Measurements from ENCODE around the gene EPB41L5. TPM values are rescaled to one million over a fixed set of nuclear protein-coding genes. Genes with fewer than 3 reads are reported as not detected.
"Not testable (repeated sequence)": the region's sequence is repeated elsewhere in the genome, so short reads cannot be mapped to it uniquely, and the experiment has no call there.

EPB41L5 gene
- total RNA-seq, 2 donors from 2014 or later = 44.9 to 51.0 TPM

DNA sequence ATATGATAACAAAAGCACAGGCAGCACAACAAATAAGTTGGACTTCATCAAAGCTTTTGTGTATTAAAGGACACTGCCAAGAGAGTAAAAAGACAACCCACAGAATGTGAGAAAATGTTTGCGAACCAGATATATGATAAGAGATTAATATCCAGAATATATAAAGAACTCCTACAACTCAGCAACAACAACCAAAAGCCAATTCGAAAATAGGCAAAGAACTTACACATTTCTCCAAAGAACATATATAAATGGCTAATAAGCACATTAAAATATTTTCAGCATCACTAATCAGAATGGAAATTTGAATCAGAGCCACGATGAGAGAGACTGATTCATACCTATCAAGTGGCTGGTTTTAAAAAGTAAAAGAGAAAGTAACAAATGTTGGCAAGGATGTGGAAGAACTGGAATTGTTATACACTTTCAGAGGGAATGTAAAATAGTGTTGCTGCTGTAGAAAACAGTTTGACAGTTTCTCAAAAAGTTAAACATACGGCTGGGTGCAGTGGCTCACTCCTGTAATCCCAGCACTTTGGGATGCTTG, 25.2 kb downstream of the EPB41L5 start:
- no peaks in the 10 kb centered on the region for H3K9me3 ChIP-seq (ENCODE audit: control insufficient read depth, low read length)
- Mint-ChIP-seq H3K36me3 (ENCODE audit: low read depth) (peaks cover 16% of the 10 kb centered on the region), H3K4me3 (no peak overlapping the region), H3K27me3 (ENCODE audit: insufficient read depth) (no peaks in the 10 kb centered on the region), H3K9me3 (peaks cover 4% of the 10 kb centered on the region), H3K4me1 (peaks cover 7% of the 10 kb centered on the region), H3K27ac (no peak overlapping the region)
- WGBS, 2 experiments (ENCODE audit: insufficient coverage in 1 of 2, insufficient read length in 1 of 2) = 94% methylated on average over 3 of the region's 4 CpGs
- H3K4me1 ChIP-seq (ENCODE audit: control insufficient read depth, insufficient read depth, low read length) = no peaks in the 10 kb centered on the region
- H3K9ac ChIP-seq (ENCODE audit: extremely low read depth, low read length, poor library complexity, severe bottlenecking) = no peak overlapping the region
- TF ChIP-seq, protein P1, sequence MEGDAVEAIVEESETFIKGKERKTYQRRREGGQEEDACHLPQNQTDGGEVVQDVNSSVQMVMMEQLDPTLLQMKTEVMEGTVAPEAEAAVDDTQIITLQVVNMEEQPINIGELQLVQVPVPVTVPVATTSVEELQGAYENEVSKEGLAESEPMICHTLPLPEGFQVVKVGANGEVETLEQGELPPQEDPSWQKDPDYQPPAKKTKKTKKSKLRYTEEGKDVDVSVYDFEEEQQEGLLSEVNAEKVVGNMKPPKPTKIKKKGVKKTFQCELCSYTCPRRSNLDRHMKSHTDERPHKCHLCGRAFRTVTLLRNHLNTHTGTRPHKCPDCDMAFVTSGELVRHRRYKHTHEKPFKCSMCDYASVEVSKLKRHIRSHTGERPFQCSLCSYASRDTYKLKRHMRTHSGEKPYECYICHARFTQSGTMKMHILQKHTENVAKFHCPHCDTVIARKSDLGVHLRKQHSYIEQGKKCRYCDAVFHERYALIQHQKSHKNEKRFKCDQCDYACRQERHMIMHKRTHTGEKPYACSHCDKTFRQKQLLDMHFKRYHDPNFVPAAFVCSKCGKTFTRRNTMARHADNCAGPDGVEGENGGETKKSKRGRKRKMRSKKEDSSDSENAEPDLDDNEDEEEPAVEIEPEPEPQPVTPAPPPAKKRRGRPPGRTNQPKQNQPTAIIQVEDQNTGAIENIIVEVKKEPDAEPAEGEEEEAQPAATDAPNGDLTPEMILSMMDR (conservative IDR thresholded peaks at IDR 0.05) = no peak
- no peak overlapping the region for H3K27ac ChIP-seq (ENCODE audit: low read depth, low read length)
- DNase-seq = no peak
- H3K36me3 ChIP-seq (ENCODE audit: control insufficient read depth, insufficient read depth, low read length) = peaks cover 26% of the 10 kb centered on the region
- no peaks in the 10 kb centered on the region for H3K27me3 ChIP-seq (ENCODE audit: control insufficient read depth, insufficient read depth, low read length, poor library complexity, severe bottlenecking)
- H3K4me3 ChIP-seq (ENCODE audit: low read length) = no peak overlapping the region

- no peak overlapping the region for H3K27ac Mint-ChIP-seq
- Histone ChIP-seq H3K27ac (ENCODE audit: low read depth, low read length) (no peak overlapping the region), H3K4me1 (ENCODE audit: control insufficient read depth, insufficient read depth, low read length) (no peaks in the 10 kb centered on the region), H3K4me3 (ENCODE audit: low read length) (no peak overlapping the region), H3K27me3 (ENCODE audit: control insufficient read depth, insufficient read depth, low read length, poor library complexity, severe bottlenecking) (no peaks in the 10 kb centered on the region), H3K9ac (ENCODE audit: extremely low read depth, low read length, poor library complexity, severe bottlenecking) (no peak overlapping the region), H3K36me3 (ENCODE audit: control insufficient read depth, insufficient read depth, low read length) (peaks cover 53% of the 10 kb centered on the region), H3K9me3 (ENCODE audit: control insufficient read depth, low read length) (peaks cover 23% of the 10 kb centered on the region)
- peaks cover 51% of the 10 kb centered on the region for H3K36me3 Mint-ChIP-seq (ENCODE audit: low read depth)
- no peaks in the 10 kb centered on the region for H3K4me1 Mint-ChIP-seq
- peaks cover 26% of the 10 kb centered on the region for H3K9me3 Mint-ChIP-seq
- no peak for DNase-seq
- TF ChIP-seq, protein P1 (conservative IDR thresholded peaks at IDR 0.05) = no peak
- no peak overlapping the region for H3K4me3 Mint-ChIP-seq
- 100% methylated on average over 1 of the region's 1 CpG for WGBS, 2 experiments (ENCODE audit: insufficient coverage in 1 of 2, insufficient read length in 1 of 2)
- no peaks in the 10 kb centered on the region for H3K27me3 Mint-ChIP-seq (ENCODE audit: insufficient read depth)
Measured at GRCh38 chr2:120042359-120042758, 29.5 kb downstream of the EPB41L5 start.

DNA sequence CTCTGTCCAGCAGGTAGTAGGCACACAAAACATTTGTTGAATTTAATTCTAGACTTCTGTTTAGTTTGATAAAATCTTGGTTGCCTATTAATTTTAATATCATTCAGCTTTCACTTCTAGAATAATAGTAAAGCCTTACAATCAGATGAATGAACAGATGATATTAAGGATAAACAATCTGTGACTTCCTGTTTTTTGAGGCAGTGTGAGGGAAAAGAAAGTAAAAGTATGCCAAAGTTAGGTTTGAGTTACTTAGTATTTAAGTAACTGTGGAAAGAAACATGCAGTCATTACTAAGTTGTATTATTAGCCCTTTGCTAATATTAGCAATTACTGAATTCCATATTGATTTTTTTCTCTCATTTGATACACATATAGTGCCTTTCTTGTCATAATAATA, 31.5 kb downstream of the EPB41L5 start:
- Histone ChIP-seq H3K36me3 (ENCODE audit: control insufficient read depth, insufficient read depth, low read length) (peaks cover 53% of the 10 kb centered on the region), H3K27ac (ENCODE audit: low read depth, low read length) (no peak overlapping the region), H3K27me3 (ENCODE audit: control insufficient read depth, insufficient read depth, low read length, poor library complexity, severe bottlenecking) (no peaks in the 10 kb centered on the region), H3K4me1 (ENCODE audit: control insufficient read depth, insufficient read depth, low read length) (no peaks in the 10 kb centered on the region), H3K9ac (ENCODE audit: extremely low read depth, low read length, poor library complexity, severe bottlenecking) (no peak overlapping the region), H3K4me3 (ENCODE audit: low read length) (no peak overlapping the region), H3K9me3 (ENCODE audit: control insufficient read depth, low read length) (peaks cover 23% of the 10 kb centered on the region)
- peaks cover 64% of the 10 kb centered on the region for H3K36me3 Mint-ChIP-seq (ENCODE audit: low read depth)
- TF ChIP-seq, protein P1 (conservative IDR thresholded peaks at IDR 0.05) = no peak
- H3K27ac Mint-ChIP-seq = no peak overlapping the region
- no peak overlapping the region for H3K4me3 Mint-ChIP-seq
- DNase-seq = no peak
- H3K4me1 Mint-ChIP-seq = no peaks in the 10 kb centered on the region
- H3K9me3 Mint-ChIP-seq = peaks cover 41% of the 10 kb centered on the region
- H3K27me3 Mint-ChIP-seq (ENCODE audit: insufficient read depth) = no peaks in the 10 kb centered on the region

- not testable (repeated sequence) for H3K4me1 Mint-ChIP-seq; H3K27me3 Mint-ChIP-seq (ENCODE audit: insufficient read depth); H3K9ac ChIP-seq (ENCODE audit: extremely low read depth, low read length, poor library complexity, severe bottlenecking); H3K27me3 ChIP-seq (ENCODE audit: control insufficient read depth, insufficient read depth, low read length, poor library complexity, severe bottlenecking); H3K4me3 ChIP-seq (ENCODE audit: low read length); H3K4me3 Mint-ChIP-seq; H3K27ac ChIP-seq (ENCODE audit: low read depth, low read length); H3K27ac Mint-ChIP-seq; H3K4me1 ChIP-seq (ENCODE audit: control insufficient read depth, insufficient read depth, low read length); DNase-seq
- peaks cover 47% of the 10 kb centered on the region for H3K36me3 ChIP-seq (ENCODE audit: control insufficient read depth, insufficient read depth, low read length)
- peaks cover 29% of the 10 kb centered on the region for H3K9me3 ChIP-seq (ENCODE audit: control insufficient read depth, low read length)
- Mint-ChIP-seq H3K36me3 (ENCODE audit: low read depth) (peaks cover 77% of the 10 kb centered on the region), H3K9me3 (peaks cover 56% of the 10 kb centered on the region)
- 100% methylated on average over 4 of the region's 4 CpGs; no CpG with 5 or more reads in 1 of the 2 experiments for WGBS, 2 experiments (ENCODE audit: insufficient coverage in 1 of 2, insufficient read length in 1 of 2)
Measured at GRCh38 chr2:120045775-120046174, 32.9 kb downstream of the EPB41L5 start.

DNA sequence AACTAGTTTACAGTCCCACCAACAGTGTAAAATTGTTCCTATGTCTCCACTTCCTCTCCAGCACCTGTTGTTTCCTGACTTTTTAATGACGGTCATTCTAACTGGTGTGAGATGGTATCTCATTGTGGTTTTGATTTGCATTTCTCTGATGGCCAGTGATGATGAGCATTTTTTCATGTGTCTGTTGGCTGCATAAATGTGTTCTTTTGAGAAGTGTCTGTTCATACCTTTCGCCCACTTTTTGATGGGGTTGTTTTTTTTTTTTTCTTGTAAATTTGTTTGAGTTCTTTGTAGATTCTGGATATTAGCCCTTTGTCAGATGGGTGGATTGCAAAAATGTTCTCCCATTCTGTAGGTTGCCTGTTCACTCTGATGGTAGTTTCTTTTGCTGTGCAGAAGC, 33.4 kb downstream of the EPB41L5 start:
- H3K27me3 ChIP-seq (ENCODE audit: control insufficient read depth, insufficient read depth, low read length, poor library complexity, severe bottlenecking); H3K9ac ChIP-seq (ENCODE audit: extremely low read depth, low read length, poor library complexity, severe bottlenecking); H3K27ac Mint-ChIP-seq; H3K4me3 ChIP-seq (ENCODE audit: low read length); H3K4me3 Mint-ChIP-seq; H3K4me1 Mint-ChIP-seq; DNase-seq; H3K4me1 ChIP-seq (ENCODE audit: control insufficient read depth, insufficient read depth, low read length); H3K27me3 Mint-ChIP-seq (ENCODE audit: insufficient read depth); H3K27ac ChIP-seq (ENCODE audit: low read depth, low read length): not testable (repeated sequence)
- peaks cover 34% of the 10 kb centered on the region for H3K9me3 ChIP-seq (ENCODE audit: control insufficient read depth, low read length)
- H3K36me3 Mint-ChIP-seq (ENCODE audit: low read depth) = peaks cover 82% of the 10 kb centered on the region
- peaks cover 60% of the 10 kb centered on the region for H3K9me3 Mint-ChIP-seq
- WGBS, 2 experiments (ENCODE audit: insufficient coverage in 1 of 2, insufficient read length in 1 of 2) = 94 to 100% methylated on average over 1 of the region's 2 CpGs
- H3K36me3 ChIP-seq (ENCODE audit: control insufficient read depth, insufficient read depth, low read length) = peaks cover 46% of the 10 kb centered on the region

Data from endodermal cell (in vitro differentiated cells).